HG03025 (cell line): ENCODE results near the gene PAFAH2.

Experiments used
- ATAC-seq: cut with Tn5 transposase; IDR thresholded peaks from one replicate; pipeline ENCODE4 v1.9.1; 2021; ENCODE audit warnings: mild to moderate bottlenecking, moderate library complexity; ENCODE audit not compliant: unreplicated experiment, low FRiP score

The PAFAH2 gene

GRCh38 chr1:25911162-25911561 lies 86.7 kb downstream of the PAFAH2 start:
- ATAC-seq, result no peak
